H1 (cell line): Measurements from ENCODE around the gene ALDH7A1. TPM values are rescaled to one million over a fixed set of nuclear protein-coding genes. Genes with fewer than 3 reads are reported as not detected.

Experiments
- CHD1 ChIP-seq: IDR thresholded peaks from 2 replicates; pipeline ENCODE4 v1.6.1; 2012; ENCODE audit warnings: low read depth, low read length, improper control_type of control experiment
- HDAC6 ChIP-seq: IDR thresholded peaks from one replicate; pipeline ENCODE4 v1.7.1; 2012; ENCODE audit warnings: low read depth, mild to moderate bottlenecking, inconsistent platforms, low read length, moderate library complexity
- RXRA ChIP-seq: IDR thresholded peaks from 2 replicates; pipeline ENCODE4 v1.6.1; 2011; ENCODE audit warnings: low read depth, mild to moderate bottlenecking, low read length, moderate library complexity; ENCODE audit not compliant: insufficient read depth
- polyA plus RNA-seq, 7 experiments: library from polyadenylated mRNA; depleted of rRNA in 3 of 7; stranded (reverse) in 5 of 7; unstranded in 2 of 7; fragments of >200 nt in 5 of 7; fragments of 200-250 nt in 2 of 7; gene quantifications; 1 replicate in 5 of 7; 2 replicates in 1 of 7; 4 replicates in 1 of 7; pipeline versions ENCODE4 v1.2.1 to v1.2.3, GENCODE V29; 2011 to 2013; ENCODE audit warnings: missing spikeins in 2 of 7, mixed read lengths in 2 of 7
- total RNA-seq: library from RNA; stranded (reverse); fragmentation: NEBNext Ultra II Directional; extraction: Animal tissue kit (Norgen Biotek cat#: 25700); gene quantifications from 2 replicates; pipeline ENCODE4 v1.2.1, GENCODE V29; 2021
- TF ChIP-seq, protein P1 (sequence below): fragments of 300-600 bp; sonication (generic); IDR thresholded peaks from 2 replicates; pipeline ENCODE4 v1.7.1; 2012; ENCODE audit warnings: low read length, moderate library complexity, mild to moderate bottlenecking, inconsistent platforms; ENCODE audit not compliant: insufficient replicate concordance
- TF ChIP-seq, protein P2 (sequence below): IDR thresholded peaks from 2 replicates; pipeline ENCODE4 v1.6.1; 2011; ENCODE audit warnings: low read depth, mild to moderate bottlenecking, low read length; ENCODE audit not compliant: insufficient read depth
- TF ChIP-seq, protein P3 (sequence below), 3 experiments: IDR thresholded peaks; 1 replicate in 2 of 3; 2 replicates in 1 of 3; pipeline versions ENCODE4 v1.5.1 to v1.6.1; 2011; ENCODE audit warnings: low read length in 3 of 3, mild to moderate bottlenecking in 3 of 3, inconsistent platforms in 2 of 3, low read depth in 1 of 3, moderate library complexity in 1 of 3; ENCODE audit not compliant: insufficient read depth in 1 of 3; ENCODE audit errors: control extremely low read depth in 1 of 3
- TF ChIP-seq, protein P4 (sequence below): IDR thresholded peaks from 2 replicates; pipeline ENCODE4 v1.6.1; 2012; ENCODE audit warnings: inconsistent platforms

Gene ALDH7A1
- total and polyA plus RNA-seq, 2 of the 8 experiments (the other 6 are each of a cell fraction or from before 2014, with no cell fraction given) = 99.6 to 225 TPM

DNA sequence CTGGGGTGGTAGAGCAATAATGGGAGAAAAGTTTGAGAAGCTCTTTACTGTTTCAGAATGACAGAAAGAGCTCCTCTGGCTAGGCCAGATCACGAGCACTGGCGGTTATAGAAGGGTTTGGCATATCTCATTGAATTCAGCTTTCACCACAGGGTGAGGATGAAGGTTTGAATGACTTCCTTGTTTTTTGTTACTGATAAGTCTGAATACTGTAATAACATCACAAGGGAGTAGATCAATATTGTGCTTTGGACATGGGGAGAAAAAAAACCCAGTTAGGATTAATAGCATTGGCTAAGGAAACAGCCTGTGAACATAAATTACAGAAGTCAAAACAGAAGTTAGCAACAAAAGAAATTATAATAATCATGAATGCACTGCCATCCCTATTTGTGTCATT lies 15.1 kb upstream of the ALDH7A1 start (continued):
- TF ChIP-seq, protein P1, sequence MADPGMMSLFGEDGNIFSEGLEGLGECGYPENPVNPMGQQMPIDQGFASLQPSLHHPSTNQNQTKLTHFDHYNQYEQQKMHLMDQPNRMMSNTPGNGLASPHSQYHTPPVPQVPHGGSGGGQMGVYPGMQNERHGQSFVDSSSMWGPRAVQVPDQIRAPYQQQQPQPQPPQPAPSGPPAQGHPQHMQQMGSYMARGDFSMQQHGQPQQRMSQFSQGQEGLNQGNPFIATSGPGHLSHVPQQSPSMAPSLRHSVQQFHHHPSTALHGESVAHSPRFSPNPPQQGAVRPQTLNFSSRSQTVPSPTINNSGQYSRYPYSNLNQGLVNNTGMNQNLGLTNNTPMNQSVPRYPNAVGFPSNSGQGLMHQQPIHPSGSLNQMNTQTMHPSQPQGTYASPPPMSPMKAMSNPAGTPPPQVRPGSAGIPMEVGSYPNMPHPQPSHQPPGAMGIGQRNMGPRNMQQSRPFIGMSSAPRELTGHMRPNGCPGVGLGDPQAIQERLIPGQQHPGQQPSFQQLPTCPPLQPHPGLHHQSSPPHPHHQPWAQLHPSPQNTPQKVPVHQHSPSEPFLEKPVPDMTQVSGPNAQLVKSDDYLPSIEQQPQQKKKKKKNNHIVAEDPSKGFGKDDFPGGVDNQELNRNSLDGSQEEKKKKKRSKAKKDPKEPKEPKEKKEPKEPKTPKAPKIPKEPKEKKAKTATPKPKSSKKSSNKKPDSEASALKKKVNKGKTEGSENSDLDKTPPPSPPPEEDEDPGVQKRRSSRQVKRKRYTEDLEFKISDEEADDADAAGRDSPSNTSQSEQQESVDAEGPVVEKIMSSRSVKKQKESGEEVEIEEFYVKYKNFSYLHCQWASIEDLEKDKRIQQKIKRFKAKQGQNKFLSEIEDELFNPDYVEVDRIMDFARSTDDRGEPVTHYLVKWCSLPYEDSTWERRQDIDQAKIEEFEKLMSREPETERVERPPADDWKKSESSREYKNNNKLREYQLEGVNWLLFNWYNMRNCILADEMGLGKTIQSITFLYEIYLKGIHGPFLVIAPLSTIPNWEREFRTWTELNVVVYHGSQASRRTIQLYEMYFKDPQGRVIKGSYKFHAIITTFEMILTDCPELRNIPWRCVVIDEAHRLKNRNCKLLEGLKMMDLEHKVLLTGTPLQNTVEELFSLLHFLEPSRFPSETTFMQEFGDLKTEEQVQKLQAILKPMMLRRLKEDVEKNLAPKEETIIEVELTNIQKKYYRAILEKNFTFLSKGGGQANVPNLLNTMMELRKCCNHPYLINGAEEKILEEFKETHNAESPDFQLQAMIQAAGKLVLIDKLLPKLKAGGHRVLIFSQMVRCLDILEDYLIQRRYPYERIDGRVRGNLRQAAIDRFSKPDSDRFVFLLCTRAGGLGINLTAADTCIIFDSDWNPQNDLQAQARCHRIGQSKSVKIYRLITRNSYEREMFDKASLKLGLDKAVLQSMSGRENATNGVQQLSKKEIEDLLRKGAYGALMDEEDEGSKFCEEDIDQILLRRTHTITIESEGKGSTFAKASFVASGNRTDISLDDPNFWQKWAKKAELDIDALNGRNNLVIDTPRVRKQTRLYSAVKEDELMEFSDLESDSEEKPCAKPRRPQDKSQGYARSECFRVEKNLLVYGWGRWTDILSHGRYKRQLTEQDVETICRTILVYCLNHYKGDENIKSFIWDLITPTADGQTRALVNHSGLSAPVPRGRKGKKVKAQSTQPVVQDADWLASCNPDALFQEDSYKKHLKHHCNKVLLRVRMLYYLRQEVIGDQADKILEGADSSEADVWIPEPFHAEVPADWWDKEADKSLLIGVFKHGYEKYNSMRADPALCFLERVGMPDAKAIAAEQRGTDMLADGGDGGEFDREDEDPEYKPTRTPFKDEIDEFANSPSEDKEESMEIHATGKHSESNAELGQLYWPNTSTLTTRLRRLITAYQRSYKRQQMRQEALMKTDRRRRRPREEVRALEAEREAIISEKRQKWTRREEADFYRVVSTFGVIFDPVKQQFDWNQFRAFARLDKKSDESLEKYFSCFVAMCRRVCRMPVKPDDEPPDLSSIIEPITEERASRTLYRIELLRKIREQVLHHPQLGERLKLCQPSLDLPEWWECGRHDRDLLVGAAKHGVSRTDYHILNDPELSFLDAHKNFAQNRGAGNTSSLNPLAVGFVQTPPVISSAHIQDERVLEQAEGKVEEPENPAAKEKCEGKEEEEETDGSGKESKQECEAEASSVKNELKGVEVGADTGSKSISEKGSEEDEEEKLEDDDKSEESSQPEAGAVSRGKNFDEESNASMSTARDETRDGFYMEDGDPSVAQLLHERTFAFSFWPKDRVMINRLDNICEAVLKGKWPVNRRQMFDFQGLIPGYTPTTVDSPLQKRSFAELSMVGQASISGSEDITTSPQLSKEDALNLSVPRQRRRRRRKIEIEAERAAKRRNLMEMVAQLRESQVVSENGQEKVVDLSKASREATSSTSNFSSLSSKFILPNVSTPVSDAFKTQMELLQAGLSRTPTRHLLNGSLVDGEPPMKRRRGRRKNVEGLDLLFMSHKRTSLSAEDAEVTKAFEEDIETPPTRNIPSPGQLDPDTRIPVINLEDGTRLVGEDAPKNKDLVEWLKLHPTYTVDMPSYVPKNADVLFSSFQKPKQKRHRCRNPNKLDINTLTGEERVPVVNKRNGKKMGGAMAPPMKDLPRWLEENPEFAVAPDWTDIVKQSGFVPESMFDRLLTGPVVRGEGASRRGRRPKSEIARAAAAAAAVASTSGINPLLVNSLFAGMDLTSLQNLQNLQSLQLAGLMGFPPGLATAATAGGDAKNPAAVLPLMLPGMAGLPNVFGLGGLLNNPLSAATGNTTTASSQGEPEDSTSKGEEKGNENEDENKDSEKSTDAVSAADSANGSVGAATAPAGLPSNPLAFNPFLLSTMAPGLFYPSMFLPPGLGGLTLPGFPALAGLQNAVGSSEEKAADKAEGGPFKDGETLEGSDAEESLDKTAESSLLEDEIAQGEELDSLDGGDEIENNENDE = no peak
- TF ChIP-seq RXRA (no peak), CHD1 (no peak), HDAC6 (no peak)
- TF ChIP-seq, protein P2, sequence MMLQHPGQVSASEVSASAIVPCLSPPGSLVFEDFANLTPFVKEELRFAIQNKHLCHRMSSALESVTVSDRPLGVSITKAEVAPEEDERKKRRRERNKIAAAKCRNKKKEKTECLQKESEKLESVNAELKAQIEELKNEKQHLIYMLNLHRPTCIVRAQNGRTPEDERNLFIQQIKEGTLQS = no peak
- TF ChIP-seq, protein P3, sequence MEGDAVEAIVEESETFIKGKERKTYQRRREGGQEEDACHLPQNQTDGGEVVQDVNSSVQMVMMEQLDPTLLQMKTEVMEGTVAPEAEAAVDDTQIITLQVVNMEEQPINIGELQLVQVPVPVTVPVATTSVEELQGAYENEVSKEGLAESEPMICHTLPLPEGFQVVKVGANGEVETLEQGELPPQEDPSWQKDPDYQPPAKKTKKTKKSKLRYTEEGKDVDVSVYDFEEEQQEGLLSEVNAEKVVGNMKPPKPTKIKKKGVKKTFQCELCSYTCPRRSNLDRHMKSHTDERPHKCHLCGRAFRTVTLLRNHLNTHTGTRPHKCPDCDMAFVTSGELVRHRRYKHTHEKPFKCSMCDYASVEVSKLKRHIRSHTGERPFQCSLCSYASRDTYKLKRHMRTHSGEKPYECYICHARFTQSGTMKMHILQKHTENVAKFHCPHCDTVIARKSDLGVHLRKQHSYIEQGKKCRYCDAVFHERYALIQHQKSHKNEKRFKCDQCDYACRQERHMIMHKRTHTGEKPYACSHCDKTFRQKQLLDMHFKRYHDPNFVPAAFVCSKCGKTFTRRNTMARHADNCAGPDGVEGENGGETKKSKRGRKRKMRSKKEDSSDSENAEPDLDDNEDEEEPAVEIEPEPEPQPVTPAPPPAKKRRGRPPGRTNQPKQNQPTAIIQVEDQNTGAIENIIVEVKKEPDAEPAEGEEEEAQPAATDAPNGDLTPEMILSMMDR (IDR thresholded peaks at IDR 0.05; ENCODE audit: control extremely low read depth in 1 of 3, insufficient read depth in 1 of 3, low read depth in 1 of 3, low read length in 3 of 3) = no peak
- TF ChIP-seq, protein P4, sequence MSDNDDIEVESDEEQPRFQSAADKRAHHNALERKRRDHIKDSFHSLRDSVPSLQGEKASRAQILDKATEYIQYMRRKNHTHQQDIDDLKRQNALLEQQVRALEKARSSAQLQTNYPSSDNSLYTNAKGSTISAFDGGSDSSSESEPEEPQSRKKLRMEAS = no peak
